NOMO-1 treated with dmso at 0.1 percent for 144 hours (cell line): Measurements from ENCODE around the gene SLC2A14.

ENCODE experiments used
- DNase-seq: peaks from one replicate; lab custom pipeline; 2025; ENCODE audit not compliant: unreplicated experiment; lab: John Stamatoyannopoulos, UW

Gene SLC2A14

GRCh38 chr12:7769999-7770398, 102.7 kb downstream of the SLC2A14 start:
- no peak for DNase-seq
